ENCODE results near the gene CDKAL1. TPM values are rescaled to one million over a fixed set of nuclear protein-coding genes. Genes with fewer than 3 reads are reported as not detected.
A peak's percentile ranks its signal among the peaks of the same experiment; 100 is the strongest.

CDKAL1 gene
- total and polyA plus RNA-seq, 9 of the 15 experiments (the other 6 are each of a cell fraction or from before 2014, with no cell fraction given), result 11.2 to 36.3 (median 20.1) TPM

GRCh38 chr6:20534295-20535262 lies at the start of gene CDKAL1 (continued):
- TF ChIP-seq REST (IDR thresholded peaks at IDR 0.05; ENCODE audit: borderline replicate concordance) (no peak), REST (CRISPR knock-in tag; IDR thresholded peaks at IDR 0.05; ENCODE audit: low read depth) (no peak), ZHX1 (conservative IDR thresholded peaks at IDR 0.05; ENCODE audit: low read length) (no peak), ZNF311 (CRISPR knock-in tag; IDR thresholded peaks at IDR 0.05) (no peak), MEIS2 (IDR thresholded peaks at IDR 0.05; ENCODE audit: partially characterized antibody) (peak; percentile 75), FOSL1 (tag; conservative IDR thresholded peaks at IDR 0.05) (peak; percentile 52), HCFC1 (IDR thresholded peaks at IDR 0.05; ENCODE audit: low read depth, low read length) (peak; percentile 76), HMG20A (CRISPR knock-in tag; conservative IDR thresholded peaks at IDR 0.05) (no peak), GATAD2B (IDR thresholded peaks at IDR 0.05; ENCODE audit: borderline replicate concordance) (no peak), SMAD1 (IDR thresholded peaks at IDR 0.05; ENCODE audit: low read depth, low read length, partially characterized antibody) (peak; percentile 86), CEBPG (CRISPR knock-in tag; IDR thresholded peaks at IDR 0.05) (0 out of 2 replicates have a peak, but pooled peaks have one; percentile 20), CEBPG (tag; conservative IDR thresholded peaks at IDR 0.05 in 1 of 2, IDR thresholded peaks at IDR 0.05 in 1 of 2) (peak; percentile 56 to 70; a peak in 3 of 4 replicates), ZNF124 (CRISPR knock-in tag; IDR thresholded peaks at IDR 0.05) (no peak), RBM22 (IDR thresholded peaks at IDR 0.05; ENCODE audit: low read depth, low read length, poor library complexity, severe bottlenecking) (no peak), ZNF121 (CRISPR knock-in tag; conservative IDR thresholded peaks at IDR 0.05) (no peak)

Measured in K562 (cell line).